ENCODE measurements around the gene SMIM1.

Gene SMIM1

GRCh38 chr1:3756394-3756793, 16.2 kb upstream of the SMIM1 start:
- Mint-ChIP-seq H3K27me3 (peaks cover 9% of the 10 kb centered on the region), H3K4me3 (no peak overlapping the region), H3K9me3 (peaks cover 5% of the 10 kb centered on the region), H3K27ac (no peak overlapping the region), H3K4me1 (no peaks in the 10 kb centered on the region), H3K36me3 (no peaks in the 10 kb centered on the region)
- DNase-seq (ENCODE audit: low spot score in 2 of 2): no peak
- no peak for ATAC-seq (ENCODE audit: low read depth)

- H3K27me3 Mint-ChIP-seq: peaks cover 11% of the 10 kb centered on the region
- ATAC-seq (ENCODE audit: low read depth) (no peak), DNase-seq (ENCODE audit: low spot score in 2 of 2) (no peak)
- no peak overlapping the region for H3K27ac Mint-ChIP-seq
- no peaks in the 10 kb centered on the region for H3K4me1 Mint-ChIP-seq
- no peaks in the 10 kb centered on the region for H3K36me3 Mint-ChIP-seq
- H3K4me3 Mint-ChIP-seq: no peak overlapping the region
- peaks cover 5% of the 10 kb centered on the region for H3K9me3 Mint-ChIP-seq
Measured at GRCh38 chr1:3759164-3759563, 13.4 kb upstream of the SMIM1 start.

GRCh38 chr1:3759796-3760195, 12.8 kb upstream of the SMIM1 start:
- Mint-ChIP-seq H3K4me3 (no peak overlapping the region), H3K36me3 (no peaks in the 10 kb centered on the region), H3K4me1 (no peaks in the 10 kb centered on the region), H3K27ac (no peak overlapping the region), H3K9me3 (peaks cover 5% of the 10 kb centered on the region), H3K27me3 (peaks cover 14% of the 10 kb centered on the region)
- no peak for DNase-seq (ENCODE audit: low spot score in 2 of 2)
- no peak for ATAC-seq (ENCODE audit: low read depth)

GRCh38 chr1:3761296-3762010, 11.1 kb upstream of the SMIM1 start:
- Mint-ChIP-seq H3K4me1 (no peaks in the 10 kb centered on the region), H3K36me3 (no peaks in the 10 kb centered on the region), H3K27me3 (peaks cover 14% of the 10 kb centered on the region), H3K27ac (no peak overlapping the region), H3K9me3 (peaks cover 5% of the 10 kb centered on the region), H3K4me3 (no peak overlapping the region)
- no peak for ATAC-seq (ENCODE audit: low read depth)
- no peak for DNase-seq (ENCODE audit: low spot score in 2 of 2)

GRCh38 chr1:3762151-3762872, 10.2 kb upstream of the SMIM1 start:
- peaks cover 5% of the 10 kb centered on the region for H3K9me3 Mint-ChIP-seq
- ATAC-seq (ENCODE audit: low read depth) (no peak), DNase-seq (ENCODE audit: low spot score in 2 of 2) (no peak)
- H3K27me3 Mint-ChIP-seq: peaks cover 13% of the 10 kb centered on the region
- no peak overlapping the region for H3K27ac Mint-ChIP-seq
- no peaks in the 10 kb centered on the region for H3K4me1 Mint-ChIP-seq
- no peaks in the 10 kb centered on the region for H3K36me3 Mint-ChIP-seq
- no peak overlapping the region for H3K4me3 Mint-ChIP-seq

- ATAC-seq (ENCODE audit: low read depth) (no peak), DNase-seq (ENCODE audit: low spot score in 2 of 2) (no peak)
- Mint-ChIP-seq H3K36me3 (no peaks in the 10 kb centered on the region), H3K4me3 (no peak overlapping the region), H3K4me1 (no peaks in the 10 kb centered on the region), H3K9me3 (peaks cover 5% of the 10 kb centered on the region), H3K27ac (no peak overlapping the region), H3K27me3 (peaks cover 18% of the 10 kb centered on the region)
Measured at GRCh38 chr1:3762873-3763228, 9.7 kb upstream of the SMIM1 start.

GRCh38 chr1:3763351-3764125, 9.0 kb upstream of the SMIM1 start:
- Mint-ChIP-seq H3K27me3 (peaks cover 18% of the 10 kb centered on the region), H3K4me1 (no peaks in the 10 kb centered on the region), H3K27ac (no peak overlapping the region), H3K9me3 (peaks cover 5% of the 10 kb centered on the region), H3K4me3 (no peak overlapping the region), H3K36me3 (no peaks in the 10 kb centered on the region)
- DNase-seq (ENCODE audit: low spot score in 2 of 2): no peak
- ATAC-seq (ENCODE audit: low read depth): no peak

GRCh38 chr1:3767328-3767925, 5.1 kb upstream of the SMIM1 start:
- Mint-ChIP-seq H3K4me1 (peaks cover 4% of the 10 kb centered on the region), H3K9me3 (no peaks in the 10 kb centered on the region), H3K4me3 (no peak overlapping the region), H3K27ac (no peak overlapping the region), H3K36me3 (no peaks in the 10 kb centered on the region), H3K27me3 (peaks cover 13% of the 10 kb centered on the region)
- ATAC-seq (ENCODE audit: low read depth) (no peak), DNase-seq (ENCODE audit: low spot score in 2 of 2) (no peak)

- no peak overlapping the region for H3K4me3 Mint-ChIP-seq
- no peaks in the 10 kb centered on the region for H3K36me3 Mint-ChIP-seq
- no peaks in the 10 kb centered on the region for H3K9me3 Mint-ChIP-seq
- peaks cover 11% of the 10 kb centered on the region for H3K27me3 Mint-ChIP-seq
- H3K4me1 Mint-ChIP-seq: peaks cover 4% of the 10 kb centered on the region
- DNase-seq (ENCODE audit: low spot score in 2 of 2) (no peak), ATAC-seq (ENCODE audit: low read depth) (no peak)
- no peak overlapping the region for H3K27ac Mint-ChIP-seq
Measured at GRCh38 chr1:3768811-3769390, 3.6 kb upstream of the SMIM1 start.

- H3K27ac Mint-ChIP-seq: no peak overlapping the region
- ATAC-seq (ENCODE audit: low read depth) (no peak), DNase-seq (ENCODE audit: low spot score in 2 of 2) (no peak)
- H3K27me3 Mint-ChIP-seq: peaks cover 8% of the 10 kb centered on the region
- peak overlapping the region; percentile 60 for H3K4me3 Mint-ChIP-seq
- H3K36me3 Mint-ChIP-seq: no peaks in the 10 kb centered on the region
- H3K9me3 Mint-ChIP-seq: no peaks in the 10 kb centered on the region
- peaks cover 6% of the 10 kb centered on the region for H3K4me1 Mint-ChIP-seq
Measured at GRCh38 chr1:3770047-3770765, 2.3 kb upstream of the SMIM1 start.

GRCh38 chr1:3771108-3772026, 1.2 kb upstream of the SMIM1 start:
- Mint-ChIP-seq H3K4me1 (peaks cover 15% of the 10 kb centered on the region), H3K9me3 (no peaks in the 10 kb centered on the region), H3K36me3 (no peaks in the 10 kb centered on the region), H3K27ac (no peak overlapping the region), H3K4me3 (peak overlapping the region; percentile 83), H3K27me3 (peaks cover 6% of the 10 kb centered on the region)
- ATAC-seq (ENCODE audit: low read depth): no peak
- no peak for DNase-seq (ENCODE audit: low spot score in 2 of 2)

- peak; percentile 77 for ATAC-seq (ENCODE audit: low read depth)
- Mint-ChIP-seq H3K4me1 (peaks cover 15% of the 10 kb centered on the region), H3K9me3 (no peaks in the 10 kb centered on the region), H3K36me3 (no peaks in the 10 kb centered on the region), H3K4me3 (peak overlapping the region; percentile 83), H3K27ac (no peak overlapping the region), H3K27me3 (peaks cover 5% of the 10 kb centered on the region)
- DNase-seq (ENCODE audit: low spot score in 2 of 2): peak; percentile 78 to 85
Measured at GRCh38 chr1:3772027-3772714, 378 bp upstream of the SMIM1 start.

Data from memory B cell (primary cell).